Suprapubic skin (tissue), 2 donors: Measurements from ENCODE around the gene GGACT.

Source experiments
- EP300 ChIP-seq: sonication (generic); formaldehyde crosslinking; IDR thresholded peaks from one replicate; pipeline ENCODE4 v1.6.1; 2017; ENCODE audit warnings: antibody characterized with exemption
- POLR2A ChIP-seq, 2 donors: fragments of 450-650 bp; IDR thresholded peaks; one replicate each; pipeline ENCODE4 v1.6.1; 2017; ENCODE audit warnings: antibody characterized with exemption in 2 of 2, mild to moderate bottlenecking in 2 of 2, moderate library complexity in 2 of 2

- TF ChIP-seq POLR2A (IDR thresholded peaks at IDR 0.05) (no peak), EP300 (no peak)
These were observed 7.6 kb downstream of the GGACT start for GRCh38 chr13:100581030-100581429.
